IPS-11a (cell line): Measurements from ENCODE around the gene PAK4.
"Not testable (repeated sequence)": the region's sequence is repeated elsewhere in the genome, so short reads cannot be mapped to it uniquely, and the experiment has no call there.

Source experiments
- H3K4me3 ChIP-seq: one replicate; pipeline ENCODE4 v1.5.1; 2013; ENCODE audit warnings: low read depth, low read length, control low read depth

The PAK4 gene

GRCh38 chr19:39125554-39126311 lies at the start of gene PAK4:
Gene PAK4, plus strand, starts transcription at chr19:39125786. Its CDS starts 43,768 bp downstream, at chr19:39169554.
- H3K4me3 ChIP-seq, result peak within 1 kb of the TSS; percentile 71

GRCh38 chr19:39077323-39077722 lies 48.3 kb upstream of the PAK4 start:
- no peak overlapping the region for H3K4me3 ChIP-seq

DNA sequence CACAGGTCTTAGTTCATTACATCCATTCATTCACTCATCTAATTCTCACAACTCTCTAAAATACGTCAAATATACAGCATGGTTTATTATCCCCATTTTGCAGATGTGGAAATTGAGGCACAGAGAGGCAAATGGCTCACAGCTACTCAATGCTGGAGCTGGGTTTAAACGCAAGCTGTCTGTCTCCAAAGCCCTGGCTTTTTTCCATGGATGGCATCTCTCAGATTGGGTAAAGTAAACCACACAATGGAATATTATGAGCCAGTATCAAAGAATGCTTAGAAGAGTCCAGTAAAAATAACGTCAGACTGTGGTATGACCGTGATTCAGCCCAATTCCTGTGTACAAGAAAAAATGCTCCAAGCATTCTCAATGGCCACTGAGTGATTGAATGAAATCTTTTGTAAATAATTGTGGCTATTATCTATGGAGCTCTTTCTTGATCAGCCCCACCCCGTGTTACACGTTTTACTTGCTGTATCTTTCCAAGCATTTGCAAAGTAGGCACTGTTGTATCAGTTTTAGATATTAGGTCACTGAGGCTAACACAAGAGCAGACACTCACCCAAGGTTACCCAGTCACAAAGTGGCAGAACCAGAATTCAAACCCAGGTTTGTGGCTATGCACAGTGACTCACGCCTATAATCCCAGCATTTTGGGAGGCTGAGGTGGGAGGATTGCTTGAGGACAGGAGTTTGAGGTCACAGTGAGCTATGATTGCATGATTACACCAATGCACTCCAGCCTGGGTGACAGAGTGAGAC lies 47.0 kb upstream of the PAK4 start:
- H3K4me3 ChIP-seq, result no peak overlapping the region

DNA sequence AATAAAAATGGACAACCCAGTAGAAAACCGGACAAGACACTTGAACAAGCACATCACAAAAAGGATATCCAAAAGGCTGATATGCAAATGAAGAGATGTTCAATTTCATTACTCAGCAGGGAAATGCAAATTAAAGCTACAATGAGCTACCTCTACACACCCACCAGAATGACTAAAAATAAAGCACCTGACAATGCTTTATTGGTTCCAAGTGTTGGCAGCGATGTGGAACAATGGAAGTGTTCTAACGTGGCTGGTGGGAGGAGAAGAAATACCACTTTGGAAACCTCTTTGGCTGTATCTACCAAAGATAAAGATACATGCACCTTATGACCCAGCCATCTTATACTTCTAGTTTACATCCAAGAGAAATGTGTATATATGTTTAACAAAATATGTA lies 45.2 kb upstream of the PAK4 start:
- no peak overlapping the region for H3K4me3 ChIP-seq

DNA sequence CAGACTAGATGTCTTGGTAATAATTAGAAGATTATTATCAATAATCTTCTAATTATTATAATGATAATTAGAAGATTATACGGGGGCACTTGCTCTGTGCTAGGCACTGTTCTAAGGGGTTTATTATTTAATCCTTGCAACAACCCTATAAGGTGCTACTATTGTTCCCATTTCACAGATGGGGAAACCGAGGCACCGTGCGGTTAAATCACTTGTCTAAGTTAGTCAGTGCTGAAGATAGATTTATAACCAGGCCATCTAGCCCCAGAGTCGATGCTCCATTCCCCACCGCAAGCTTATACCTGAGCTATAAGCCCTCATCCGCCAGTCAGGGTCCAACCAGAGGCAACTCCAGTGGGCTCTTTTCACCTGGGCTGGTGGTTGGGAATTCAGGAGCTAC lies 43.4 kb upstream of the PAK4 start:
- H3K4me3 ChIP-seq, result no peak overlapping the region

- no peak overlapping the region for H3K4me3 ChIP-seq
These were observed 42.6 kb upstream of the PAK4 start for GRCh38 chr19:39082745-39083598.

DNA sequence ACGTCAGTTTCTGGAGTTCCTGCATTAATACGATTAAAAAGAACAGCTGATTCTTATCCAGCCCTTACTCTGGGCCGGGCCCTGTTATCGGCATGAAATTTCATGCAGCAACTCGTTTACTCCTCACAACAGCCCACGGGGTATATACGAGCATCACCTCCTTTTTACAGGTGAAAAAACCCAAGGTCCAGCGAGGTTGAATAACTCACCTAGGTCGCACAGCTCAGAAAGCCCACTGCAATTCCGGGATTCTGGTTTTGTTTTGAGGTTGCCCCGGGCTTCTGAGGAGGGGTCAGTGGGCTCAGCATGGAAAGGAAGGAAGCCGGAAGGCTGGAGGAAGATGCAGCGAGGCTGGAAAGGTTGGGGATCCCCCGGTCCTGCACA lies 42.0 kb upstream of the PAK4 start:
- H3K4me3 ChIP-seq, result peak overlapping the region; percentile 53

DNA sequence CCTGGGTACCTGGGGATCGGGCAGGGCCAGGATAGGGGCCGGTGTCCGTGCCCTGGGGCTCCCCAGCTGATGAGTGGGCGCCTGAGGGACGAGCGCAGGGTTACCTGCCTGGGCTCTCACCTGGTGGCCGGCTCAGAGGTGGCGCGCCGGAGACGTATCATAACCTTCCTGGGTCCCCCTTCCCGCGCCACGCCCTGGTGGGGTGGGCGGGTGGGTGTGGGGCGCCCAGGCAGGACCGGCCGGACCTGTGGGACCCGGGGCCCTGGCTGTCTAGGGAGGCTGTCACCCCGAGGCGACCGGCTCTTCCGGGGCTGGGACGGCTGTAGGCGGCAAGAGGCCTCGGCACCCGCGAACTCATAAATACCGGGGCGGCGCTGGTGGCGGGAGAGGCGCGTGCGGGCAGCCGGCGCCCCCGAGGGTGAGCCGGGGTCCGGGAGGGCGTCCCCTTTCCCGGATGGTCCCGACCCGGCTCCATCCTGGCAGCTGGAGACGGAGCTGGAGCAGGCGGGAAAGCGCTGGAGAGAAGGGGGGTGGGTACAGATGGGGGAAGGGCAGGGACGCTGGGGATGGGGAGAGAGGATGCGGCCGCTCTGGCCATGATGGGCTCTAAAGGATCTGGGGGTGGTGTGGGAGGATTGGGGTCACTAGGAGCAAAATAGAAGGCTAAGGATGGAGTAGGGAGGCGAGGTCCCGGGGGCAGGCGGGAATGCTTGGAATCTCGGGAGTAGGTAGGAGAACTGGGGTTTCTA lies 41.4 kb upstream of the PAK4 start, which contains the start of gene ACP7:
Gene ACP7, plus strand, starts transcription at position 386 of the 749 bp plus-strand sequence. CDS start 902 bp downstream, outside the sequence.
- peak within 1 kb of the TSS; percentile 53 for H3K4me3 ChIP-seq

- peak overlapping the region; percentile 37 for H3K4me3 ChIP-seq
These were observed 40.9 kb upstream of the PAK4 start for GRCh38 chr19:39084732-39085080.

DNA sequence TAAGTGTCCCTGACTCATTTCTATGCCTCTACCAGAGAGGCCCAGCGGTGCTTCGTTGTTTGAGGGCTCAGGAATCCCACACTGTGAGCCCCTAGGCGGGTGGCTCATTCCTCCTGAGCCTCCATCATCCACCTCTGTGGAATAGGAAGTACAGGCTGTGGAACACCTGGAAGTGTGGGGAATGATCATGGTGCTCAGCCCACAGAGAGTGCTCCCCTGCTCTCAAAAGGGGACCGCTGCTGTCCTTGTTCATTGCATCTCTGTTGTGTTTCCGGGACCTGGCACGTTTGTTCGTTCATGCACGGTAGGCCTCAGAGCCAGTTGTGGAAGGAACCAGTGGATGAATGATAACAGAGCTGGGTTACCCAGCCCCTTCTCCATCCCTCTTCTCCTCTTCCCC lies 40.2 kb upstream of the PAK4 start:
- H3K4me3 ChIP-seq, result no peak overlapping the region

DNA sequence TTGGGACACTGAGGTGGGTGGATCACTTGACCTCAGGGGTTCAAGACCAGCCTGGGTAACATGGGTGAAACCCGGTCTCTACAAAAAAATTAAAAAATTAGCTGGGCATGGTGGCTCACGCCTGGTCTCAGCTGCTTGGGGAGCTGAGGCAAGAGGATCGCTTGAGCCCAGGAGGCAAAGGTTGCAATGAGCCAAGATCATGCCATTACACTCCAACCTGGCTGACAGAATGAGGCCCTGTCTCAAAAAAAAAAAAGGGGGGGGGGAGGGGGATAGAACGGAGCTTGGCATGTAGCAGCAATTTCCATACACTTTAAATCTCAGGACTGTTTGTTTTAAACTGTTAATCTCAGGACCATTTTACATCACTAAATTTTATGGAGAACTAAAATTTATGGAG lies 39.2 kb upstream of the PAK4 start:
- no peak overlapping the region for H3K4me3 ChIP-seq

- H3K4me3 ChIP-seq, result no peak overlapping the region
These were observed 37.5 kb upstream of the PAK4 start for GRCh38 chr19:39087907-39088686.

- H3K4me3 ChIP-seq, result not testable (repeated sequence)
These were observed 35.6 kb upstream of the PAK4 start for GRCh38 chr19:39090016-39090415.

DNA sequence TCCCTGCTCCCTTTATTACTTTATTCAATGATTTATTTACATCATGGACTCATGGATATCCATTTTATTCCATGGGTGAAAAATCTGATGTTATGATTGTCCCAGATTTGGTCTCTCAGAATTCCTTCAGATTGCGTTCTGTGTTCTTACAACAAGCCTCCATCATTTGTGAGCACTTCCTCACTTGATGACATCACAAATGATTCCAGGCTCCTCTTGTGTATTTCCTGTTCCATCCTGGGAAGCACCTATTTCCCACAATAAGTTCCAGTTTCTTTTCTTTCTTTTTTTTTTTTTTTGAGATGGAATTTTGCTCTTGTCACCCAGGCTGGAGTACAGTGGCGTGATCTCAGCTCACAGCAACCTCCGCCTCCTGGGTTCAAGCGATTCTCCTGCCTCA lies 34.7 kb upstream of the PAK4 start:
- no peak overlapping the region for H3K4me3 ChIP-seq

DNA sequence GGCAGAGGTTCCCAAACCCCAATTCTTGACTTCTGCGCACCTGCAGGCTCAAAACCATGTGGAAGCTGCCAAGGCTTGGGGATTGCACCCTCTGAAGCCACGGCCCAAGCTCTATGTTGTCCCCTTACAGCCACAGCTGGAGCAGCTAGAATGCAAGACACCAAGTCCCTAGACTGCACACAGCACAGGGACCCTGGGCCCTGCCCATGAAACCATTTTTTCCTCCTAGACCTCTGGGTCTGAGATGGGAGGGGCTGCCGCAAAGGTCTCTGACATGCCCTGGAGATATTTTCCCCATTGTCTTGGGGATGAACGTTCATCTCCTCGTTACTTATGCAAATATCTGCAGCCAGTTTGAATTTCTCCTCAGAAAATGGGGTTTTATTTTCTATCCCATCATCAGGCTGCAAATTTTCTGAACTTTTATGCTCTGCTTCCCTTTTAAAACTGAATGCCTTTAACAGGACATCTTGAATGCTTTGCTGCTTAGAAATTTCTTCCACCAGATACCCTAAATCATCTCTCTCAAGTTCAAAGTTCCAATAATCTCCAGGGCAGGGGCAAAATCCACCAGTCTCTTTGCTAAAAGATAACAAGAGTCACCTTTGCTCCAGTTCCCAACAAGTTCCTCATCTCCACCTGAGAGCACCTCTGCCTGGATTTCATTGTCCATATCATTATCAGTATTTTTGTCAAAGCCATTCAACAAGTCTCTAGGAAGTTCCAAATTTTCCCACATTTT lies 29.6 kb upstream of the PAK4 start:
- H3K4me3 ChIP-seq, result not testable (repeated sequence)

- no peak overlapping the region for H3K4me3 ChIP-seq
These were observed 28.3 kb upstream of the PAK4 start for GRCh38 chr19:39097299-39097698.

GRCh38 chr19:39097721-39098120 lies 27.9 kb upstream of the PAK4 start:
- no peak overlapping the region for H3K4me3 ChIP-seq

DNA sequence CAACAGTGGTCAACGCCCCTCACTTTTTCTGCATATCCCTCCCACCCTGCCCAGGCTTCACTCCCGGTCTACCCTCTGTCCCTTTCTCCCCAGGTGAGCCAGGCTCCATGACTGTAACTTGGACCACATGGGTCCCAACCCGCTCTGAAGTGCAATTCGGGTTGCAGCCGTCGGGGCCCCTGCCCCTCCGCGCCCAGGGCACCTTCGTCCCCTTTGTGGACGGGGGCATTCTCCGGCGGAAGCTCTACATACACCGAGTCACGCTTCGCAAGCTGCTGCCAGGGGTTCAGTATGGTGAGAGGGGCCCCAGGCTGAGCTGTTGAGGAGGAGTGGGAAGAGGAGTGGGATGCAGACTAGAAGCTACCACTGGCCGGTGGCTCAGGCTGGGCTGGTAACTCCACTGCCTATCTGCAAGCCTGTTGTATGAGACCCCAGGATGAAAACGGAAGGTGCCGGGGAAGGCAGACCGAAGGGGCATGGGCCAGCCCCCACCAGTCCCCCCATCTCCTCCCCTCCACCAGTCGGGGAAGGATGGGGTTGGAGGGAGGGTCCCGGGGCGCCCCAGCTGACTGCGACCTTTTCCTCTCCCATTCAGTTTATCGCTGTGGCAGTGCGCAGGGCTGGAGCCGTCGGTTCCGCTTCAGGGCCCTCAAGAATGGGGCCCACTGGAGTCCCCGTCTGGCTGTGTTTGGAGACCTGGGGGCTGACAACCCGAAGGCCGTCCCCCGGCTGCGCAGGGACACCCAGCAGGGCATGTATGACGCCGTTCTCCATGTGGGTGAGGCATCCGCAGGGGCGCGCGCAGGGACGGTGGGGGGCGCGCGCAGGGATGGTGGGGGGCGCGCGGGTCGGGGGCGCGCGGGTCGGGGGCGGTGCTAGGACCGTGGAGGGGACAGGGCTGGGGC lies 27.0 kb upstream of the PAK4 start:
- no peak overlapping the region for H3K4me3 ChIP-seq
